Skeletal muscle tissue (tissue), 4 donors: ENCODE results near the gene DNAH17. TPM values are rescaled to one million over a fixed set of nuclear protein-coding genes. Genes with fewer than 3 reads are reported as not detected.

ENCODE experiments used
- H3K27ac ChIP-seq: one replicate; pipeline ENCODE4 v1.7.0; 2013; ENCODE audit warnings: mild to moderate bottlenecking, low read depth, low read length, inconsistent platforms
- H3K27me3 ChIP-seq, 3 donors: one replicate each; pipeline ENCODE4 v1.7.0; 2013; ENCODE audit warnings: low read length in 3 of 3; ENCODE audit not compliant: control insufficient read depth in 3 of 3, insufficient read depth in 3 of 3
- H3K36me3 ChIP-seq, 3 donors: one replicate each; pipeline ENCODE4 v1.7.0; 2013; ENCODE audit warnings: low read length in 3 of 3; ENCODE audit not compliant: control insufficient read depth in 3 of 3, insufficient read depth in 3 of 3
- H3K4me1 ChIP-seq, 3 donors: one replicate each; pipeline ENCODE4 v1.7.0; 2013; ENCODE audit warnings: low read length in 3 of 3, mild to moderate bottlenecking in 3 of 3; ENCODE audit not compliant: control insufficient read depth in 3 of 3, insufficient read depth in 3 of 3
- H3K4me3 ChIP-seq, 3 donors: one replicate each; pipeline ENCODE4 v1.7.0; 2013; ENCODE audit warnings: low read length in 3 of 3
- H3K9ac ChIP-seq, 3 donors: one replicate each; pipeline ENCODE4 v1.7.0; 2013; ENCODE audit warnings: low read length in 3 of 3, mild to moderate bottlenecking in 3 of 3, moderate library complexity in 2 of 3, low read depth in 1 of 3
- H3K9me3 ChIP-seq, 3 donors: one replicate each; pipeline ENCODE4 v1.7.0; 2013; ENCODE audit warnings: low read length in 3 of 3; ENCODE audit not compliant: control insufficient read depth in 3 of 3
- total RNA-seq: library from RNA; depleted of rRNA; stranded (reverse); fragments of >200 nt; gene quantifications from one replicate; pipeline ENCODE4 v1.2.3, GENCODE V29; 2014
- donor health status: Osteomylitis.

Gene DNAH17
- total RNA-seq, 1 donor from 2014 or later: under 0.01 TPM

DNA sequence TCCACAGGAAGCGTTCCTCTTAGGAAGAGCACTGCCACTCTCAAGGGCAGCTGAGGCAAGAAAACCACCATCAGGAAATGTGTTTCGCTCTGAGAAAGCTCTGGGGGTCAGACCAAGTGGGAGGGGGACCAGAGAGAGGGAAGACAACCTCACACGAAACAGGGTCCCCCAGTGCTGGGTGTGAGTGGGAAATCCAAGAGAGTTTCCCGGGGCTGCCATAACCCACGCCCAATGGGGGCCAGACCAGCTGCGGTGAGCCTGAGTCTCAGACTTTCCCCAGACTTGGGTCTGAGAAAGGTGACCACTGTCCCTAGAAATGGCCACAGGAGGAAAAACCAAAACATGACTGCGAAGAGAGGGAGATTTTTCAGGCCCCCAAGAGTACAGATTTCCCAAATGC is 14.5 kb downstream of the DNAH17 start:
- no peak overlapping the region for H3K9ac ChIP-seq
- no peaks in the 10 kb centered on the region for H3K9me3 ChIP-seq
- H3K4me3 ChIP-seq: no peak overlapping the region
- peaks cover 0 to 4% (median 3%) of the 10 kb centered on the region in 3 donors for H3K4me1 ChIP-seq
- H3K27ac ChIP-seq: no peak overlapping the region
- no peaks in the 10 kb centered on the region for H3K36me3 ChIP-seq
- H3K27me3 ChIP-seq: peaks cover 3 to 33% (median 19%) of the 10 kb centered on the region in 3 donors

DNA sequence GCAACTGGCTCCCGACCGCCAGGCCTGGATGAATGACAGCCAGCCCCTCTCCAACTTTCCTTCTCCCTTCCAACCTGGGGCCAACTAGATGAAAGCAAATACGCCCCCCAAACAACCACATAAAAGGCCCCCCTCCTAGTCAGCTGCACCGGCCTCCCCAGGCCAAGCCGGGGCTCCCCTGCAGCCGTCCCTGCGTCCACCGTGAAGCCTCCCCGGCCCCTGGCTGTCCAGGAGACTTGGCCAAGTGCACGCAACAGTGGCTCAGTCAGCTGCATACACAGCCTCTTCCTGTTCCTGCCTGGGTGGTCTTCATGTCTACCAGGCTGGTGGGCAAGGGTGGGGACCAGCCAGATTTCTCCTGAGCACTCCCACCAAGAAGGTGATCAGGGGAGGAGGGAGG is 16.0 kb downstream of the DNAH17 start:
- Histone ChIP-seq H3K27me3 (peaks cover 3 to 31% (median 14%) of the 10 kb centered on the region in 3 donors), H3K4me1 (peaks cover 3 to 4% (median 4%) of the 10 kb centered on the region in 3 donors)

DNA sequence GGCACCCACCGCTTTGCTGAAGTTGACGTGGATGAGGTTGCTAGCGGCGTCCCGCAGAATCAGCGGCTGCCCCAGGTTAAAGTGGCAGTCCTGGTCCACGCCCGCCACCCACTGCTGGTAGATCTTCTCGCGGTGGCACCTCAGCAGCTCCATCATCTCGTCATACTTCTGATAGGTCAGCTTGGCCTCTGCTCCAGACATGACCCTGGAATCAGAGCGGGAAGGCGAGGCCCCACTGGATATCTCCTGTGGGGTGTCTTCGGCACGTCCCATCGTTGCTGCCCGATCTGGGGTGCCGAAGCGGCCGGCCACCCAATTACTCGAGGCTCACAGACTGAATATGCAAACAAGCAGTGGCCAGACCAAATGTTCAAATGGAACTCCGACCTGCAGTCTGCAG is 16.5 kb downstream of the DNAH17 start:
- no peak overlapping the region for H3K9ac ChIP-seq
- H3K4me1 ChIP-seq: peaks cover 3 to 4% (median 4%) of the 10 kb centered on the region in 3 donors
- H3K9me3 ChIP-seq: no peaks in the 10 kb centered on the region
- no peak overlapping the region for H3K27ac ChIP-seq
- no peaks in the 10 kb centered on the region for H3K36me3 ChIP-seq
- H3K4me3 ChIP-seq: no peak overlapping the region
- peaks cover 3 to 31% (median 17%) of the 10 kb centered on the region in 3 donors for H3K27me3 ChIP-seq

More for the DNA sequence above, 16.0 kb downstream of the DNAH17 start:
- Histone ChIP-seq H3K9ac (no peak overlapping the region), H3K9me3 (no peaks in the 10 kb centered on the region), H3K27ac (no peak overlapping the region), H3K4me3 (no peak overlapping the region), H3K36me3 (no peaks in the 10 kb centered on the region)

DNA sequence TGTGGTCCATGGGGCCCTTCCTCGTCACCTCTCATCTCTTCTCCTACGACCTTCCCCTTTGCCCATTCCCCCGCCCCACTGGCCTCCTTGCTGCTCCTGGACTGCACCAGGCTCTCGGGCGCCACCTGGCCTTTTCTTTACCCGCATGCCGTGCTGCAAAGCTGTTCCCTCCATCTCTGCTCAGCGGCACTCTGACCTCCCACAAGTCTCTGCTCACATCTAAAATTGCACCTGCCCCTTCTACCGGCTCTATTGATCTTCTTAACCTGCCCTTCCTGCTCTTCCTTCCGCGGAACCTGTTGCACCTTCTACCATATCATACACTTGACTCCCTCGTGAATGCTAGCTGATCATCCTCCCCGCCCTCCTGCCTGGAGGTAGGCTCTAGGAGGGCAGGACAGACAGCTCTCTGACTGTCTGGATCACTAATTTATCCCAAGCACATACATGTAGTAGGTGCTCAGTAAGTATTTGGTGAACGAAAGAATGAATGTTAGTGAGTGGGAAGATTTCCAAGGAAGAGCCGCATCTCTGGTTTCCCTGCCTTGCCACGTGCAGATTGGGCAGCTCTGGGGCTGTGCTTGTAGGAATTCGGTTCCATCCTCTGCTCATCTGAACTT is 17.3 kb downstream of the DNAH17 start:
- peaks cover 3 to 4% (median 4%) of the 10 kb centered on the region in 3 donors for H3K4me1 ChIP-seq
- no peaks in the 10 kb centered on the region for H3K9me3 ChIP-seq
- no peaks in the 10 kb centered on the region for H3K36me3 ChIP-seq

DNA sequence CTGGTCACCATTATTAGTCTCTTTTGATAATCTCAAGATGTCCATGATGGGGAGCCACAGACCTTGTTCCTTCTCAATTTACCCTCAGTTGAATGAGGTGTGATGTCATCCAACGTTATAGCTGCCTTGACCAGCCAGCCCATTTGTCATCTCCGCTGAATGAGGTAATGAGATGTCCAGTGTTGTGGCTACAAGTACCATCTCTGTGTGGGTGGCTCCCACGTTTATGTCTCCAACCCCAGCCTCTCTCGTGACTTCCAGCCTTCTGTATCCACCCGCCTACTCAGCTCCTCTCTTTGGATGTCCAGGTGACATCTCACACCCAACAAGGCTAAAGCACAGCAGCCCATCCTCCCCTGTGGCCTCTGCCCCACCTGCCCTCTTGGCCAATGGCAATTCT is 18.2 kb downstream of the DNAH17 start:
- Histone ChIP-seq H3K27ac (no peak overlapping the region), H3K4me3 (no peak overlapping the region), H3K9ac (no peak overlapping the region), H3K4me1 (peaks cover 1 to 4% (median 4%) of the 10 kb centered on the region in 3 donors), H3K27me3 (peaks cover 3 to 32% (median 17%) of the 10 kb centered on the region in 3 donors), H3K9me3 (no peaks in the 10 kb centered on the region), H3K36me3 (no peaks in the 10 kb centered on the region)

More for the DNA sequence above, 17.3 kb downstream of the DNAH17 start:
- Histone ChIP-seq H3K27ac (no peak overlapping the region), H3K9ac (no peak overlapping the region), H3K27me3 (peaks cover 3 to 34% (median 20%) of the 10 kb centered on the region in 3 donors), H3K4me3 (no peak overlapping the region)

DNA sequence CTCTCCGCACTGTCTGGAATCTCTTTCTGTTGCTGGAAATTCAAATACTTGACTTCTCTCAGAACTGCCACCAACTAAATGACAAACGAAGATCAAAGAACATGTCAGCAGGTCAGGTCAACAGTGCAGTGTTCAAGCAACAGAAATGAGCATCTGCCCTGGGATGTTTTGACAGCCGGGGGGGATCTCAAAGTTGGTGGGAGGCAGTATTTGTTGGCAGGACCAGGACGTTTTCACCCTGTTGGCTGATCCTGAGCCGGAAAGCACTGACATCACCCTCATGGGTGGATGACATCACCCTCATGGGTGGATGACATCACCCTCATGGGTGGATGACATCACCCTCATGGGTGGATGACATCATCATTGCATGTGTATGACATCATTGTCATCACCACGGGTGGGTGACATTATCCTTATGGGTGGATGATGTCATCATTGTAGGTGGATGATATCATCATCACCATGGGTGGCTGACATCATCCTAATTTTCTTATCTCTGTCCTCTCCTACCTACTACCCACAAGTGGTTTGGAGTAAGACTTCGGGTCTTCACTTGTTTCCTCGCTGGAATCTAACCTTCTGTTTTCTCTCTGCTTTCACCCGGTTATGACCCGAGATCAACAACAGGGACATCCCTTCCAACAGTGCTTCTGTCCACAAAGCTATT is 18.9 kb downstream of the DNAH17 start:
- H3K9me3 ChIP-seq: no peaks in the 10 kb centered on the region
- no peak overlapping the region for H3K9ac ChIP-seq
- peaks cover 0 to 4% (median 4%) of the 10 kb centered on the region in 3 donors for H3K4me1 ChIP-seq

DNA sequence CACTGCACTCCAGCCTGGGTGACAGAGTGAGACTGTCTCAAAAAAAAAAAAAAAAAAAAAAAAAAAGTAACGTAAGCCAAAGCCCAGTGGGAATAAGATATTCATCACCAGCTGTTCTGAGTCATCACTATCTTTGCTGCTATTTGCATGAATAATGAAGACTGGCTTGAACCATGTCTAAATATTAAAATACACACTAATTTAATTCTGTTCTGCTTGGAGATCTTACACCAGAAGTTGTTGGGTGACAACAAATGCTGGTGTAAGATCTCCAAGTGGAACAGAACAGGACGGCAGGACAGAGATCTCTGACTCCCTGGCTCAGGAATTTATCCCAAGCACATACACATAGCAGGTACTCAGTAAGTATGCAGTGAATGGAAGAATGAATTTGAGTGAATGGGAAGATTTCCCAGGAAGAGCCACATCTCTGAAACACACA is 19.6 kb downstream of the DNAH17 start:
- H3K27me3 ChIP-seq: peaks cover 3 to 26% (median 13%) of the 10 kb centered on the region in 3 donors
- no peaks in the 10 kb centered on the region for H3K36me3 ChIP-seq
- peaks cover 0 to 4% (median under 1%) of the 10 kb centered on the region in 3 donors for H3K4me1 ChIP-seq
- no peak overlapping the region for H3K4me3 ChIP-seq
- H3K27ac ChIP-seq: no peak overlapping the region
- H3K9ac ChIP-seq: no peak overlapping the region
- no peaks in the 10 kb centered on the region for H3K9me3 ChIP-seq

More for the DNA sequence above, 18.9 kb downstream of the DNAH17 start:
- peaks cover 3 to 31% (median 17%) of the 10 kb centered on the region in 3 donors for H3K27me3 ChIP-seq
- H3K36me3 ChIP-seq: no peaks in the 10 kb centered on the region
- H3K27ac ChIP-seq: no peak overlapping the region
- H3K4me3 ChIP-seq: no peak overlapping the region

DNA sequence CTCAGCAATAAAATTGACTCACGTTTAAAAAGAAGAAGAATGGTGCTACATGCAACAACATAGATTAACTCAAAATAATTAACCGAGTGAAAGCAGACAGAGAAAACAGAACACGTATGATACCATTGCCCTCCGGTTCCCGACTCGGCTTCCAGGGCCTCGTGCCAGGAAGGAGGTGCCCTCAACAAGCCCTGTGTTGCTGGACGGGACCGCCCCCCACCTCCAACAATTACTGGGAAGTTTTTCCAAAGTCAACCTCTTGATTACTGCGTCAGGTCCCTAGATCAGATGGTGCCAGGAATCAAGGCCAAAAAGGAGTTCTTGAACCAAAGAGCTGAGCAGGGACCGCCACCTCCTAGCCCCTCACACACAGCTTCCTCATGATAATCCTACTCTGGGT is 20.4 kb downstream of the DNAH17 start:
- Histone ChIP-seq H3K27me3 (peaks cover 3 to 26% (median 13%) of the 10 kb centered on the region in 3 donors), H3K9me3 (no peaks in the 10 kb centered on the region), H3K4me1 (peaks cover 0 to 4% (median 0%) of the 10 kb centered on the region in 3 donors), H3K27ac (no peak overlapping the region), H3K9ac (no peak overlapping the region), H3K36me3 (no peaks in the 10 kb centered on the region), H3K4me3 (no peak overlapping the region)

DNA sequence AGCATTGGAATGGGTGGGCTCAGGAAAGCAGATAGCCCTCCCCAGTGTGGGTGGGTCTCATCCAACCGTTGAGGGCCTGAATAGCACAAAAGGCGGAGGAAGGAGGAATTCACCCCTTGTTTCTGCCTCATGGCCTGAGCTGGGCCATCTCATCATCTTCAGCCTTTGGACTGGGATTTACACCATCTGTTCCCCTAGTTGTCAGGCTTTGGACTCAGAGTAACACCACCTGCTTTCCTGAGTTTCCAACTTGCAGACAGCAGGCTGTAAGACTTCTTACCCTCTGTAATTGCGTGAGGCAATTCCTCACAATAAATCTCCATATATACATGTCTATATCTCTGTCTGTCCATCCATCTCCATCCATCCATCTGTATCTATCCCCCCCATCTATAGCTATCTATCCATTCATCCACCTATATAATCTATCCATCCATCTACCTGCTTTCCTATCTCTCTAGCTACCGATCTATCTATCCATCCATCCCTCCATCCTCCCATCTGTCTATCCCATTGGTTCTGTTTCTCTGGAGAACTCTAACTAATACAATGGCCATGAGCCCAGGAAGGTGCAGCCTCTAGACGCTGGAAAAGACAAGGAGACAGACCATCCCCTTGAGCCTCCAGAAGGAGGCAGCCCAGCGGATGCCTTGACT is 21.3 kb downstream of the DNAH17 start:
- H3K4me1 ChIP-seq: peaks cover 0 to 4% (median 0%) of the 10 kb centered on the region in 3 donors
- no peak overlapping the region for H3K9ac ChIP-seq
- peaks cover 3 to 20% (median 13%) of the 10 kb centered on the region in 3 donors for H3K27me3 ChIP-seq
- H3K36me3 ChIP-seq: no peaks in the 10 kb centered on the region
- H3K27ac ChIP-seq: no peak overlapping the region
- no peak overlapping the region for H3K4me3 ChIP-seq
- no peaks in the 10 kb centered on the region for H3K9me3 ChIP-seq

DNA sequence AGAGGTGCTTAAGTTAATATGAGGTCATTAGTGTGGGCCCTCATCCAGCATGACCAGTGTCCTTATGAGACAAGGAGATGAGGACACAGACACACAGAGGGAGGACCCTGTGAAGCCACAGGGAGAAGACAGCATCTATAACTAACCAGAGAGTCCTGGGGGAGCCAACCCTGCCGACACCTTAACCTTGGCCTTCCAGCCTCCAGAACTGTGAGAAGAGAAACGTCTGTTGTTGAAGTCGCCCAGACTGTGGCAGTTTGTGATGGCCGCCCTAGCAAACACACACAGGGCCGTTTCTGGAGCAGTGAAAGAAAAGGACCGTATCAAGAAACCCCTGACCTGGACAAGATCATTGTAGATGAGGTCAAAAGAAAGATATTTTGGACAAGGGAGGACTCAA is 26.7 kb downstream of the DNAH17 start:
- no peaks in the 10 kb centered on the region for H3K36me3 ChIP-seq
- H3K4me3 ChIP-seq: no peak overlapping the region
- no peaks in the 10 kb centered on the region for H3K4me1 ChIP-seq
- no peak overlapping the region for H3K9ac ChIP-seq
- peaks cover 0 to 6% (median 4%) of the 10 kb centered on the region in 3 donors for H3K9me3 ChIP-seq
- no peak overlapping the region for H3K27ac ChIP-seq
- H3K27me3 ChIP-seq: peaks cover 0 to 3% (median under 1%) of the 10 kb centered on the region in 3 donors
